Right lobe of liver (tissue), 4 donors: ENCODE data around the gene DBF4B.

Experiments
- CTCF ChIP-seq, 4 donors: fragments of 200-600 bp in 3 of 4; fragments of 450-650 bp in 1 of 4; IDR thresholded peaks; one replicate each; pipeline versions ENCODE4 v1.5.1 to v1.8.0; 2016 to 2022; ENCODE audit warnings: antibody characterized with exemption in 4 of 4, mild to moderate bottlenecking in 2 of 4
- POLR2A ChIP-seq: fragments of 450-650 bp; IDR thresholded peaks from one replicate; pipeline ENCODE4 v1.6.1; 2017; ENCODE audit warnings: antibody characterized with exemption, mild to moderate bottlenecking
- donor health status: DM: no; HTN: no; CAD: no.
- donor health status: DM: no; HTN: no; CAD: no.
- donor health status: DM: no; HTN: yes; CAD: no.

DNA sequence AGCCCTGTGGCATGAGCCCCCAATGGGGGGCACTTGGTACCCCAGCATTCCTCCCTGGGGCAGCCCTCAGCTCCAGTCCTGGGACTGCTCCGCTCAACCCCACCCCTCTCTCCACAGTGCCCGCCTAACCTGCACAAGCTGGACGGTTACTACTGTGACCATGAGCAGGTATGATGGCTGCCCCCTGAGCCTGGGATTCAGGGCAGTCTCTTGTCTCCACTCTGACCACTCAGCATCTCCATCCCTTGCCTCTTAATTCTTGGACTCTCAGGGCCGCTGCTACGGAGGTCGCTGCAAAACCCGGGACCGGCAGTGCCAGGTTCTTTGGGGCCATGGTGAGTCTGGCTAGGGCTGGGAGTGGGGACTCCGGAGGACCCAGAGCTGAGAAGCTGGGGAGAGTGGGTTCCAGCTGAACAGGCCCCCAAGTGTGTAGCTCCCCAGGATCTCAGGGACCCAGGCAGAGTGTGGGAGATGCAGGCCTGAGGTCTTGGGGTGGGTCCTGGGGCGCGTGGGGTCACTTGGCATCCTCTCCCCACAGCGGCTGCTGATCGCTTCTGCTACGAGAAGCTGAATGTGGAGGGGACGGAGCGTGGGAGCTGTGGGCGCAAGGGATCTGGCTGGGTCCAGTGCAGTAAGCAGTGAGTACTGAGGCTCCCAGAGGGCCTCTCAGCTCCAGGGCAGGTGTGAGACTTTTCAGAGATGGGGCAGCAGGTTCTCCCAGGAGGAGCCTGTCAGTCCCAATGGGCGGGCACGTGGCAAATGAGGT lies 68.3 kb downstream of the DBF4B start:
- no peak for TF ChIP-seq CTCF (IDR thresholded peaks at IDR 0.05)
- no peak for TF ChIP-seq POLR2A
